ENCODE data around the gene MTHFD1.

The MTHFD1 gene

GRCh38 chr14:64507376-64508156 is 119.4 kb downstream of the MTHFD1 start:
- Histone ChIP-seq H3K4me3 (peak overlapping the region in 2 of 7 experiments; percentile 88), H3K27ac (peak overlapping the region in 9 of 21 experiments; percentile 3 to 100 (median 99))

DNA sequence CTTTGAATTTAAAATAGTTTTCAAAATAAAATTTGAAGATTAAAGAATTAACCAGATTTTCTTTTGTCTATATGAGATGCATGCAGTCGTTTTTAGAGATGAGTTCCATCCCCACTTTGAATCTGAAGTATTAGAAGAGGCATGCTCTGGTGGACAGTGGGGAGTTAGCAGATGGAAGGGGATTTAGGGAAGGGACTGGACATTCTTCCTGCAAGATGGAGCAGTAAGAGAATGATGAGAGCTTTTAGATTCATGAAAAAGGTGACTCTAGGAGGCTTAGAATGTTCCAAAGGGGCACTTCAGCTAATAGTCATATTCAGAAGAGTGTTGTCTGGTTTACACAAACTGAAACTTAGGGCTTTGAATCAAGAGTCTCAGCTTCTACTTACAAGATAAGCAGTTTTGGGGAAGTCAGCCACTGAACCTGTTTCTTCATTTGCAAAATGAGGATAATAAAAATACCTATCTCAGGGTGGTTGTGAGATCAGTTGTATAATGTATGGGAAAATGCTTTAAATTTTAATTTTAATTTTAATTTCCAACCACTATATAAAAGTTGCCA is 120.1 kb downstream of the MTHFD1 start:
- H3K27ac ChIP-seq = peak overlapping the region in 5 of 21 experiments; percentile 9 to 100 (median 99)
- no peak overlapping the region for H3K4me3 ChIP-seq

DNA sequence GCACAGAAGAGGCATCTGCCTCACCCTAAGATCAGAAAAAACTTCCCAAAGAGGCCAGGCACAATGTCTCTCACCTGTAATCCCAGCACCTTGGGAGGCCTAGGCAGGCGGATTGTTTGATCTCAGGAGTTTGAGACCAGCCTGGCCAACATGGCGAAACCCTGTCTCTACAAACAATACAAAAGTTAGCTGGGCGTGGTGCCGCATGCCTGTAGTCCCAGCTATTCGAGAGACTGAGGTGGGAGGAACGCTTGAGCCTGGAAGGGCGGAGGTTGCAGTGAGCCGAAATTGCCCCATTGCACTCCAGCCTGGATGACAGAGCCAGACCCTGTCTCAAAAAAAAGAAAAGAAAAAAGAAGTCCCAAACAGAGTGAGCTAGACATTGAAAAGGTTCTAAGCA is 120.9 kb downstream of the MTHFD1 start:
- Histone ChIP-seq H3K4me3 (no peak overlapping the region), H3K27ac (peak overlapping the region in 3 of 21 experiments; percentile 9 to 56 (median 9))
